ENCODE measurements around the gene LRRC59.

Gene LRRC59

DNA sequence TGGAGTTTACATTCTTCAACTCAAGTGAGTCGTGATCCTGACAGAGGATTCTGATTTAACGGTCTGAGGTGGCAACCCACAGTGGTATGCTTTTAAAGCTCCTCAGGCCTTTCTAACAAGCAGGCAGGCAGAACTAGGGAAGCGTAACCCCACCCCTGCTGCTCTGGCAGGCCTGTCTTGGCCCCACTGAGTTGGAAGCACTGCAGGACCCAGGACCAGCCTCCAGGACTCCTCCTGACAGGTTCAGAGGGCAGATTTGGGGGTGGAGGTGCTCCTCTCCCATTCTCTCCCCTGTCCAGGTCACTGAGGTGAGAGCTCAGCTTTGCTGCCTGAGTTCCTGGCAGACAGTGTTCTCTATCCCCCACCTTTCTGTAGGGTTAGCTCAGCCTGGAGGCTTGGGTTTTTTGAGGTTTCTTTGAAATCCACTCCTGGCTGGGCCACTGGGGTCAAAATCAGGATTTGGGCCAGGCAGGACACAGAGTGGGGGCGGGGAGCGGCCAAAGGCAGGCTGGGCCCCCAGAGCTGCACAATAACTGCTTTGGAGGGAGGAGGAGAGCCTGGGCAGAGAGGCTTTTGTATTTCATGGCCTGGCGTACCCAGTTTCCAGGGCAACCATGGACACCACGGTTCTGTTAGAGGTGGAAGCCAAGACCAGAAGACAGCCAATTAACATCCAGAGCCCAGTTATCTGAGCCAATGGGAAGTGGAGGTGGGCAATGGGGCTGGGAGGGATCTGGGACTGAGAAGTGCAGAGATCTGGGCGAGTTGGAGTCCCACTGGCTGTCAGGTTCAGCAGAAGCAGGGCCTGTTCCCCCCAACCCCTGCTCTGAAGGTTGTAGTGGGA is 33.9 kb downstream of the LRRC59 start:
- Mint-ChIP-seq H3K4me3 (no peak overlapping the region), H3K9me3 (no peaks in the 10 kb centered on the region), H3K27ac (no peak overlapping the region), H3K4me1 (ENCODE audit: low read depth) (peaks cover 13% of the 10 kb centered on the region), H3K36me3 (ENCODE audit: low read depth) (peaks cover 25% of the 10 kb centered on the region), H3K27me3 (no peaks in the 10 kb centered on the region)

DNA sequence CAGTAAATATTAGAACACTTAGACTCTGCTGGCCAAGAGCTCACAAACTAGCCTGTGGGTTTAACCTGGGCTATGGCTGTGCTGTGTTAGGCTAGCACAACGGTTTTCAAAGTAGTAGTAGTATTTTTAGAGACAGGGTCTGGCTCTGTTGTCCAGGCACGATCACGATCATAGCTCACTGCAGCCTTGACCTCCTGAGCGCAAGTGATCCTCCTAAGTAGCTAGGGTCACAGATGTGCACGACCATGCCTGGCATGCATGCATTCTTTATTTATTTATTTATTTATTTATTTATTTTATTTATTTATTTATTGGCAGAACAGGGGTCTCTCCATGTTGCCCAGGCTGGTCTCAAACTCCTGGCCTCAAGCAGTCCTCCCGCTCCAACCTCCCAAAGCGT is 34.7 kb downstream of the LRRC59 start:
- no peak overlapping the region for H3K27ac Mint-ChIP-seq
- no peaks in the 10 kb centered on the region for H3K9me3 Mint-ChIP-seq
- H3K4me1 Mint-ChIP-seq (ENCODE audit: low read depth), result peaks cover 13% of the 10 kb centered on the region
- H3K36me3 Mint-ChIP-seq (ENCODE audit: low read depth), result peaks cover 17% of the 10 kb centered on the region
- no peaks in the 10 kb centered on the region for H3K27me3 Mint-ChIP-seq
- H3K4me3 Mint-ChIP-seq, result no peak overlapping the region

DNA sequence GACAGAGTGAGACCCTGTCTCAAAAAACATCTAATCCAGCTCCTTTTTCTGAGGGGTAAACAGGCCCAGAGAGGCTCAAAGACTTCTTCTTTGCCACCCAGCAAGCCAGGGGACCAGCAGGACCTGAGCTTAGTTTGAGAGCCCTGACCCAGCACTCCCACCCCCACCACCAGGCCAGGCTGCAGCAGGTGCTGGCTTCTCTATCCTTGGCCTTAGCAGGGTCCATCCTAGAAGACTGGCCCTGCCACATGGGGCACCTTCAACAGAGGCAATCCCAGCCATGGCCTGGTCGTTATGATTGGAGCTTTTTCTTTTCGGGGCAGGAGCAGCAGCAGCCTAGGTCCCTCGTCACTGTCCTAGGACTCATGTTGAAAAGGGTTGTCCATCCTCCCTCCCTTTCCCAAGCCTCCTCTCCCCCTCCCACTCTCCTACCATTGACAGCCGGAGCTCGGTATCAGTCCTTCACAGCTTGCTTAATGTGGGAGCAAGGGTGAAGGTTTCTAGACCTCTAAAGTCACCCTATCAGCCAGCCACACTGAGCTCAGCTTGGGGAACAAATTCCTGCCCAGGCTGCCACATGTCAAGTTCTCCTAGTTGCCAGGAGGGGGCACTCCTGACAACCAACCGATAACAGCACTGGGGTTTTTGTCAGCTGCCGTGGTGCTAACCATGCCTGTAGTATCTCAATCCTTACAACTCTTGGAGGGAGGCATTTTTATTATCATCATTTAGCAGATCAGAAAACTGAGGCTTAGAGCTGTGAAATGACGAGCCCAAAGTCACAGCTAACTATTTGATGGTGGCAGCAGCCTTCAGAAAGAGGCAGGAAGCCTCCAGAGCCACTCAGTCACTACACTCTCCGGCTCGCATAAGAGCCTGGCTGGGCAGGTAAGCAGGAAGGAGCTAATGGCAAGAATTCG is 35.5 kb downstream of the LRRC59 start:
- Mint-ChIP-seq H3K27me3 (no peaks in the 10 kb centered on the region), H3K4me1 (ENCODE audit: low read depth) (peaks cover 13% of the 10 kb centered on the region), H3K36me3 (ENCODE audit: low read depth) (peaks cover 15% of the 10 kb centered on the region), H3K27ac (peak overlapping the region; percentile 3), H3K4me3 (no peak overlapping the region), H3K9me3 (no peaks in the 10 kb centered on the region)

DNA sequence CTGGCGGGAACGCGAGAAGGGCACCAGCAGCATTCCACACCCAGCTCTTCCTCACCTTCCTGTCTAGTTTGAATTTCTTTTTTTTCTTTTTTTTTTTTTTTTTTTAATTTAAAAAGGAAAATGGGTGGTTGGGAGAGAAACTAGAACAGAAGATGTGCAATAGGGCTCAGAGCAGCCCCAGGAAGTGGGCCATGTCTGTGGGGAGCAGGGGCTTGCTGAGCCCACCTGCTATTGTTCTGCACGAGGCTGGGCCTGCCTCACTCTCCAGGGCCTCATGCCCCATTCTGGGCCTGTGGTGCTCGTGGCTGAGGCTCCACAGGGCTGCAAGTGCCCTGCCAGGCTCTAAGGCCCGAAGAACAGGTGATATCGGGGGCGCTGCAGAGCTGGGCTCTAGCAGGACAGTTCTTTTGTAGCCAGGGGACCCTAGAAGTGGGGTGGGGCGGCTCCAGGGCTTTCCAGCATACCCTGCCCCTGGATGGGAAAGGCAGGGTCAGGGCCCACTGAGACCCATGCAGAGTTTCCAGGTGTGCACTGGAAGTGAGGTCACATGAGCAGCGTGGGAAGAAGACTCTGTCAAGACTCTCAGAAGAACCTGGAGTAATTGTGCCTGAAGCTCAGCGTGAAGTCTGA is 36.7 kb downstream of the LRRC59 start:
- peaks cover 16% of the 10 kb centered on the region for H3K36me3 Mint-ChIP-seq (ENCODE audit: low read depth)
- peaks cover 13% of the 10 kb centered on the region for H3K4me1 Mint-ChIP-seq (ENCODE audit: low read depth)
- H3K27me3 Mint-ChIP-seq, result no peaks in the 10 kb centered on the region
- no peak overlapping the region for H3K4me3 Mint-ChIP-seq
- peak overlapping the region; percentile 55 for H3K27ac Mint-ChIP-seq
- H3K9me3 Mint-ChIP-seq, result no peaks in the 10 kb centered on the region

DNA sequence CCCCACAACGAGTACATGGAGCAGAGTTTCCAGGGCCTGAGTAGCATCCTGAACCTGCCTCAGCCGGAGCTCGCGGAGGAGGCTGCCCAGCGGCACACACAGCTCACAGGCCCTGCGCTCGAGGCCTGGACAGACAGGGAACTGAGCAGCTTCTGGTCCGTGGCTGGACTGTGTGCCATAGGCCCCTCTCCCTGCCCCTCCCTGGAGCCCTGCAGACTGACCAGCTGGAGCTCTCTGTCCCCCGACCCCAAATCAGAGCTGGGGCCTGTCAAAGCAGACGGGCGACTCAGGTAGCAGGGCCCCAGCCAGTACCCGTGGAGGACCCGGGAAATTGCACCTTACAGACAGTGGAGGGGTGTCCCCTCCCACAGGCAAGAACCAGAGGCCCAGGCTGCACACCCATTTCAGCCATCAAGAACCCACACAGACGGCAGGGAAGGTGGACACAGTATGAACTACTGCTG is 37.3 kb downstream of the LRRC59 start:
- Mint-ChIP-seq H3K36me3 (ENCODE audit: low read depth) (peaks cover 12% of the 10 kb centered on the region), H3K4me3 (no peak overlapping the region), H3K27ac (no peak overlapping the region), H3K27me3 (no peaks in the 10 kb centered on the region), H3K4me1 (ENCODE audit: low read depth) (peaks cover 13% of the 10 kb centered on the region), H3K9me3 (no peaks in the 10 kb centered on the region)

DNA sequence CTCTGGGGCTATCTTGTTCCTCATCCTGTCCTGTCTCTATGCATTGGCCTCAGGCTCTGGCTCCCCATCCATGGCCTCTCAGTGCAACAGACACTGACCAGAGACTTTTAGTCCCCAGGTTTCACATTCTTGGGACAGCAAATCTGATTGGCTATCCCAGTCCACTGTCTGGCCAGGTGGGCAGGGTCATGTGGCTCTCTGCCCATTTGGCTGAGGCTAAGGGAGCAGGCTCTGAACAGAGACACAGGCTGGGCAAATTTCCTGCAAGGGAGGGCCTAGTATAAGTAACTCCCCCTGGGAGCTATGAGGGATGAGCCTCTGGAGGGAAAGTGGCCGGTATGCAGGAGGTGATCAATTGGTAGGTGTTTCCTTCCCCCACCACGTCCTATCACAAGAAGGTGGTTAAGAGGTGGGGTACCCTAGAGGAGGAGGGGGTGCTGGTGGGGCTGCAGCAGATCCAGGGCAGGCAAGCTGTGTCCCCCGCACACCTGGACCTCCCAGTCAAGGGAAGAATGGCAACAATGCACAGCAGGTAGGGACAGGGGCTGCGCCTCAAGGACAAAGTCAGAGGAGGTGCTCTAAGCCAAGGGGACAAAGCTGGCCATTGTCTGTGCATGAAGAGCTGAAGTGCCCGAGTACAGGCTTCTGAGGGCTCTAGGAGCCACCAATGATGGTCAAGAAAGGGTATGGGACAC is 38.2 kb downstream of the LRRC59 start:
- Mint-ChIP-seq H3K27ac (no peak overlapping the region), H3K27me3 (no peaks in the 10 kb centered on the region), H3K4me1 (ENCODE audit: low read depth) (peaks cover 13% of the 10 kb centered on the region), H3K9me3 (no peaks in the 10 kb centered on the region), H3K4me3 (no peak overlapping the region), H3K36me3 (ENCODE audit: low read depth) (peaks cover 15% of the 10 kb centered on the region)

DNA sequence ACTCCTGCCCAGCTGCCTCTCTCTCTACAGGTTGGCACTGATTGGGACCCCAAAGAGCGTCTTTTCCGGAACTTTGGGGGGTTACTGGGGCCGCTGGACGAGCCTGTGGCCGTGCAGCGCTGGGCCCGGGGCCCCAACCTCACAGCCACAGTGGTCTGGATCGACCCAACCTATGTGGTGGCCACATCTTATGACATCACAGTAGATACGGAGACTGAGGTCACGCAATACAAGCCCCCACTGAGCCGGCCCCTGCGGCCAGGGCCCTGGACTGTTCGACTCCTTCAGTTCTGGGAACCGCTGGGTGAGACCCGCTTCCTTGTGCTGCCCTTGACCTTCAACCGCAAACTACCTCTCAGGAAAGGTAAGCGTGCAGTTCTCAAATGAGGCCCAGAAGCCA is 39.1 kb downstream of the LRRC59 start:
- Mint-ChIP-seq H3K9me3 (no peaks in the 10 kb centered on the region), H3K27me3 (no peaks in the 10 kb centered on the region), H3K4me1 (ENCODE audit: low read depth) (peaks cover 13% of the 10 kb centered on the region), H3K27ac (no peak overlapping the region), H3K36me3 (ENCODE audit: low read depth) (peaks cover 17% of the 10 kb centered on the region), H3K4me3 (no peak overlapping the region)

DNA sequence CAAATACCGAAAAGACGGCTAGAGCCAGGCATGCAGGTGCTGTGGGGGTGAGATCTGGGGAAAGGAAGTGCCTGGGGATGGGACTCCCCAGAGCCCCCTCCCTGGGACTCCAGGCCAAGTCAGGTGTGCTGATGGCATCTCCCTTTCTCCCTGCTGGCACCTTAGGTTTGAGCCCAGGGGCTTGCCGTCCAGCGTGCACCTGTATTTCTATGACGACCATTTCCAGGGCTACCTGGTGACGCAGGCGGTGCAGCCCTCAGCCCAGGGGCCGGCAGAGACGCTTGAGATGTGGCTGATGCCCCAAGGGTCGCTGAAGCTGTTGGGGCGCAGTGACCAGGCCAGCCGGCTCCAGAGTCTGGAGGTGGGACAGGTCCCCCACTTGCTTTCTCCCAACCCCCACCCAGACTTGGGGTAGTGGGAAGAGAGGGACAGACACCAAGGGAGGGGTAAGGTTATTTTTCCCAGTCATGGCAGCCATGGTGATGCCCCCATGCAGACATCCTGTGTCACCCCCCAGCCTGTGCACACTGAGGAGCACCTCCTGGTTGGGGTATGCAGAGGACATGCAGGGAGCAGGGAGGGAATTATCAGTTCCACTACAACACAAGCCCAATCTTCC is 40.3 kb downstream of the LRRC59 start:
- no peak overlapping the region for H3K4me3 Mint-ChIP-seq
- H3K4me1 Mint-ChIP-seq (ENCODE audit: low read depth), result peaks cover 8% of the 10 kb centered on the region
- no peaks in the 10 kb centered on the region for H3K27me3 Mint-ChIP-seq
- no peaks in the 10 kb centered on the region for H3K9me3 Mint-ChIP-seq
- H3K27ac Mint-ChIP-seq, result no peak overlapping the region
- H3K36me3 Mint-ChIP-seq (ENCODE audit: low read depth), result peaks cover 19% of the 10 kb centered on the region

DNA sequence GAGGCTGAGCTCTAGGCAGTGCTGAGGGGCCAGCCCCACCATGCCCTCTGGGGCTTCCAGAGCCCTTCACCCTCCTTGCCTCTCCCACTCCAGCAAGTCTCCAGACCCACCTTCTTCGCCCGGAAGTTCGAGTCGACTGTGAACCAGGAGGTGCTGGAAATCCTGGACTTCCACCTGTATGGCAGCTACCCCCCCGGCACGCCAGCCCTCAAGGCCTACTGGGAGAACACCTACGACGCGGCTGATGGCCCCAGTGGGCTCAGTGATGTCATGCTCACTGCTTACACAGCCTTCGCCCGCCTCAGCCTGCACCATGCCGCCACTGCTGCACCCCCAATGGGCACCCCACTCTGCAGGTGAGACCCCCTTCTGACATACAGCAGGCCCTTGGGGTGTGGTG is 40.9 kb downstream of the LRRC59 start:
- Mint-ChIP-seq H3K27me3 (no peaks in the 10 kb centered on the region), H3K4me3 (no peak overlapping the region), H3K4me1 (ENCODE audit: low read depth) (peaks cover 5% of the 10 kb centered on the region), H3K9me3 (no peaks in the 10 kb centered on the region), H3K36me3 (ENCODE audit: low read depth) (peaks cover 19% of the 10 kb centered on the region), H3K27ac (no peak overlapping the region)

DNA sequence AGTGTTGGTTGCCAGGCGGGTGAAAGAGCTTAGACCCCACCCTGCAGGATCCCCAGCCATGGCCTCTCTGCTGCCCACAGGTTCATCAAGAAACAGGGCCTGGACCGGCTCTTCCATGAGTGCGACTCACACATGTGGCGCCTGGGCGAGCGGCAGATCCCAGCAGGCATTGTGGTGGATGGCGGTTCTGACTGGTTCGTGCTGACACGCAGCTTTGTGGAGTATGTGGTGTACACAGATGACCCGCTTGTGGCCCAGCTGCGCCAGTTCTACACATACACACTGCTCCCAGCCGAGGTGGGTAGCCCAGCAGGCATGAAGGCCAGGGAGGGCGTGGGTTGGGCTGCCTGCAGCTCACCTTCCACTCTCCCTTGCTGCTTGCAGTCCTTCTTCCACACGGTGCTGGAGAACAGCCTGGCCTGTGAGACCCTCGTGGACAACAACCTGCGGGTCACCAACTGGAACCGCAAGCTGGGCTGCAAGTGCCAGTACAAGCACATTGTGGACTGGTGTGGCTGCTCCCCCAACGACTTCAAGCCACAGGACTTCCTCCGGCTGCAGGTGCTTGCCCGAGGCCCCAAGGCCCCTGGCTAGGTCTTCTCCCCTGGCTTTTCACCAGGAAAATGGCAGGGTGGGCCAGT is 41.5 kb downstream of the LRRC59 start:
- Mint-ChIP-seq H3K27ac (no peak overlapping the region), H3K36me3 (ENCODE audit: low read depth) (peaks cover 19% of the 10 kb centered on the region), H3K9me3 (no peaks in the 10 kb centered on the region), H3K27me3 (no peaks in the 10 kb centered on the region), H3K4me3 (no peak overlapping the region), H3K4me1 (ENCODE audit: low read depth) (peaks cover 5% of the 10 kb centered on the region)

DNA sequence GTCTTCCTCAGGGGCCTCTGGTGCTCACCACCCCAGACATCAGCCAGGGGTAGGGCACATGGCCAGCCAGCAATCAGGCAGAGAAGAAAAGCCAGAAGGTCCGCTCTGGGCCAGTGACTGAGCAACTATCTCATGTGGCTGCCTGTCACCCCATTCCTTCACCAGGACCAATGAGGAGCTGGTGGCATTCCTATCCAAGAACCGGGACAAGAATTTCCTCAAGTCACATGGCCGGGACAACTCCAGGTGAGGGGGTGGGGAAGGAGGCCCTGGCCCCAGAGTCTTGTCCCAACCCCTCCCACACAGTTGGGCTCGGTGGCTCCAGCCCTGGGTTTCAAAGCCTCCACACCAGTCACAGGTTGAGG is 42.0 kb downstream of the LRRC59 start:
- H3K36me3 Mint-ChIP-seq (ENCODE audit: low read depth), result peaks cover 19% of the 10 kb centered on the region

DNA sequence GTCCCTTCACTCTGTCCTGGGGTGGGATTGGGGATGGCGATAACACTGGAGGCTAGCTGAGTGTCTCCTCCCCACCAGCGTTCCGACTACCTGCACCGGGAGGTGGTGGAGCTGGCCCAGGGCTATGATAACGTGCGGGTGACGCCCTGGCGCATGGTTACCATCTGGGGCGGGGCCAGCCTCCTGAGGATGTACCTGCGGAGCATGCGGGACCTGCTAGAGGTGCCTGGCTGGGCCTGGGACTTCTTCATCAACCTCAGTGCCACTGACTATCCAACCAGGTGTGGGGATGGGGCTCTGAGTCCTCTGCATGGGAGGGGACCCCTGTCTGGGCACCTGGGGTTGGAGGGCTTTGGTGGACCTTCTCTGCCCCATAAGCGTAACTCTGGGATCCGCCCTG is 42.5 kb downstream of the LRRC59 start:
- H3K9me3 Mint-ChIP-seq, result no peaks in the 10 kb centered on the region
- peaks cover 19% of the 10 kb centered on the region for H3K36me3 Mint-ChIP-seq (ENCODE audit: low read depth)
- peaks cover 5% of the 10 kb centered on the region for H3K4me1 Mint-ChIP-seq (ENCODE audit: low read depth)
- no peak overlapping the region for H3K4me3 Mint-ChIP-seq
- H3K27ac Mint-ChIP-seq, result no peak overlapping the region
- H3K27me3 Mint-ChIP-seq, result no peaks in the 10 kb centered on the region

More for the DNA sequence above, 42.0 kb downstream of the LRRC59 start:
- no peak overlapping the region for H3K4me3 Mint-ChIP-seq
- no peak overlapping the region for H3K27ac Mint-ChIP-seq
- H3K9me3 Mint-ChIP-seq, result no peaks in the 10 kb centered on the region
- H3K4me1 Mint-ChIP-seq (ENCODE audit: low read depth), result peaks cover 5% of the 10 kb centered on the region
- H3K27me3 Mint-ChIP-seq, result no peaks in the 10 kb centered on the region

DNA sequence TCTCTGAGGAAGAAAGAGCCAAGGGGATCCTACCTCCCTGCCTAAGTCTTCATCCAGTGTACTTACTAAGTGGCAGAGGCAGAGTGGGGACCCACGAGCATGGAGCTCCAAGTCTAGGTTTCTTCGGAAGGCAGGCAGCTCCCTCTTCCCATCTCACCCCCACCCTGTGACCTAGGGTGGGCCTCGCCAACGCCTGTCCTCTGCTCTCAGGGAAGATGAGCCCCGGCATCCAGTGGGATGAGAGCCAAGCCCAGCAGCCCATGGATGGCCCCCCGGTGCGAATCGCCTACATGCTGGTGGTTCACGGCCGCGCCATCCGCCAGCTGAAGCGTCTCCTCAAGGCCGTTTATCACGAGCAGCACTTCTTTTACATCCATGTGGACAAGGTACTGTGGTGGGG is 43.1 kb downstream of the LRRC59 start:
- no peak overlapping the region for H3K27ac Mint-ChIP-seq

More for the DNA sequence above, 43.1 kb downstream of the LRRC59 start:
- Mint-ChIP-seq H3K4me3 (no peak overlapping the region), H3K36me3 (ENCODE audit: low read depth) (peaks cover 17% of the 10 kb centered on the region), H3K4me1 (ENCODE audit: low read depth) (peaks cover 4% of the 10 kb centered on the region), H3K27me3 (no peaks in the 10 kb centered on the region), H3K9me3 (no peaks in the 10 kb centered on the region)

Data from stimulated activated naive CD8-positive, alpha-beta T cell treated with anti-CD3 and anti-CD28 coated beads, Interleukin-15, Interleukin-2, amounts not matched to agents 100 ng/mL and 50 ng/mL, for 24 hours (primary cell).